ENCODE measurements around the gene TAF4B.

- TF ChIP-seq CEBPB (IDR thresholded peaks at IDR 0.05) (no peak), CREB1 (IDR thresholded peaks at IDR 0.05; ENCODE audit: low read depth) (no peak), YY1 (IDR thresholded peaks at IDR 0.05; ENCODE audit: low read depth) (no peak)
Observed at GRCh38 chr18:26386002-26386401, 159.8 kb downstream of the TAF4B start.
